Upper lobe of left lung (tissue), 4 donors: ENCODE data around the gene TPBGL.

Experiments used
- EP300 ChIP-seq, 4 donors: sonication (generic); formaldehyde crosslinking; IDR thresholded peaks; one replicate each; pipeline ENCODE4 v1.5.1; 2017; ENCODE audit warnings: antibody characterized with exemption in 4 of 4, control low read depth in 2 of 4
- TF ChIP-seq, protein P1 (sequence below), 6 experiments: fragments of 450-650 bp in 4 of 6; fragments of 200-600 bp in 2 of 6; sonication (generic) in 2 of 6; IDR thresholded peaks; one replicate each; pipeline ENCODE4 v1.5.1; 2016 to 2019; ENCODE audit warnings: antibody characterized with exemption in 6 of 6

DNA sequence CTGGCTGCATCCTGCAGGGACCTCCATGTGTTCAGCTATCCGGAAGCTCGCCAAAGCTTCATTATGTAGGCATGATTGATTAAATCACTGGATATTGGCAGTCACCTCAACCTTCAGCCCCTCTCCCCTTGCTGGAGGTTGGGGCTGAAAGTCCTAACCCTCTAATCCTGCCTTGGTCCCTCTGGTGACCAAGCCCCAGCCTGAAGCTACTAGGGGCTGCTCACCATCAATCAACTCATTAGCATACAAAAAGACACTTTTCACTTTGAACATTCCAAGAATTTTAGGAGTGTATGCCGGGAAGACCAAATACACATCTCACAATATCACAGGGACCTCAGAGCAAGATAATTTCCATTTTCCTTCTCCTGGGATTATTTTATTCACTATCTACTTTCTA is 38.8 kb upstream of the TPBGL start:
- TF ChIP-seq, protein P1, sequence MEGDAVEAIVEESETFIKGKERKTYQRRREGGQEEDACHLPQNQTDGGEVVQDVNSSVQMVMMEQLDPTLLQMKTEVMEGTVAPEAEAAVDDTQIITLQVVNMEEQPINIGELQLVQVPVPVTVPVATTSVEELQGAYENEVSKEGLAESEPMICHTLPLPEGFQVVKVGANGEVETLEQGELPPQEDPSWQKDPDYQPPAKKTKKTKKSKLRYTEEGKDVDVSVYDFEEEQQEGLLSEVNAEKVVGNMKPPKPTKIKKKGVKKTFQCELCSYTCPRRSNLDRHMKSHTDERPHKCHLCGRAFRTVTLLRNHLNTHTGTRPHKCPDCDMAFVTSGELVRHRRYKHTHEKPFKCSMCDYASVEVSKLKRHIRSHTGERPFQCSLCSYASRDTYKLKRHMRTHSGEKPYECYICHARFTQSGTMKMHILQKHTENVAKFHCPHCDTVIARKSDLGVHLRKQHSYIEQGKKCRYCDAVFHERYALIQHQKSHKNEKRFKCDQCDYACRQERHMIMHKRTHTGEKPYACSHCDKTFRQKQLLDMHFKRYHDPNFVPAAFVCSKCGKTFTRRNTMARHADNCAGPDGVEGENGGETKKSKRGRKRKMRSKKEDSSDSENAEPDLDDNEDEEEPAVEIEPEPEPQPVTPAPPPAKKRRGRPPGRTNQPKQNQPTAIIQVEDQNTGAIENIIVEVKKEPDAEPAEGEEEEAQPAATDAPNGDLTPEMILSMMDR (IDR thresholded peaks at IDR 0.05): no peak
- no peak for TF ChIP-seq EP300 (IDR thresholded peaks at IDR 0.05)
